Suprapubic skin (tissue), 4 donors: ENCODE results near the gene DNAJC6. TPM values are rescaled to one million over a fixed set of nuclear protein-coding genes. Genes with fewer than 3 reads are reported as not detected.

Source experiments
- DNase-seq, 2 donors: peaks; one replicate each; pipeline ENCODE4 v3.0.0-alpha.2; 2019; ENCODE audit warnings: low spot score in 2 of 2
- H3K27ac ChIP-seq: fragments of 200-600 bp; sonication (generic); one replicate; pipeline ENCODE4 v1.5.1; 2019
- H3K27me3 ChIP-seq: fragments of 200-600 bp; sonication (generic); one replicate; pipeline ENCODE4 v1.5.1; 2019
- H3K36me3 ChIP-seq: fragments of 200-600 bp; sonication (generic); one replicate; pipeline ENCODE4 v1.5.1; 2019
- H3K4me1 ChIP-seq: fragments of 200-600 bp; sonication (generic); one replicate; pipeline ENCODE4 v1.5.1; 2019
- H3K4me3 ChIP-seq: fragments of 200-600 bp; sonication (generic); one replicate; pipeline ENCODE4 v1.5.1; 2019; ENCODE audit warnings: mild to moderate bottlenecking
- H3K9me3 ChIP-seq: fragments of 200-600 bp; sonication (generic); one replicate; pipeline ENCODE4 v1.5.1; 2019
- CTCF ChIP-seq, 2 donors: fragments of 200-600 bp in 1 of 2; fragments of 450-650 bp in 1 of 2; sonication (generic) in 1 of 2; IDR thresholded peaks; one replicate each; pipeline ENCODE4 v1.5.1; 2016 to 2019; ENCODE audit warnings: antibody characterized with exemption in 2 of 2, mild to moderate bottlenecking in 1 of 2, moderate library complexity in 1 of 2
- EP300 ChIP-seq: sonication (generic); formaldehyde crosslinking; IDR thresholded peaks from one replicate; pipeline ENCODE4 v1.6.1; 2017; ENCODE audit warnings: antibody characterized with exemption
- POLR2A ChIP-seq, 2 donors: fragments of 450-650 bp; IDR thresholded peaks; one replicate each; pipeline ENCODE4 v1.6.1; 2017; ENCODE audit warnings: antibody characterized with exemption in 2 of 2, mild to moderate bottlenecking in 2 of 2, moderate library complexity in 2 of 2
- POLR2AphosphoS5 ChIP-seq, 3 donors: sonication (generic); formaldehyde crosslinking; IDR thresholded peaks; one replicate each; pipeline ENCODE4 v1.6.1; 2017; ENCODE audit warnings: antibody characterized with exemption in 3 of 3
- WGBS: methylation state at CpG from one replicate; pipeline ENCODE4 v1.1.5; 2018; 5-methylcytosine and 5-hydroxymethylcytosine counted together
- total RNA-seq, 4 donors: library from RNA; depleted of rRNA; stranded (reverse); fragments of >200 nt; gene quantifications; one replicate each; pipeline ENCODE4 v1.1.0, GENCODE V29; 2016

The DNAJC6 gene
- total RNA-seq, 4 donors from 2014 or later, result 1.7 to 3.8 (median 3.5) TPM

- Histone ChIP-seq H3K27ac (no peak overlapping the region), H3K4me1 (peaks cover 4% of the 10 kb centered on the region), H3K4me3 (no peak overlapping the region), H3K27me3 (no peaks in the 10 kb centered on the region), H3K36me3 (no peaks in the 10 kb centered on the region), H3K9me3 (no peaks in the 10 kb centered on the region)
- DNase-seq, result no peak
- TF ChIP-seq POLR2AphosphoS5 (IDR thresholded peaks at IDR 0.05), result no peak
- no peak for TF ChIP-seq EP300
- no peak for TF ChIP-seq POLR2A (IDR thresholded peaks at IDR 0.05)
- WGBS, result 74% methylated on average over 4 of the region's 4 CpGs
These were observed 105.2 kb downstream of the DNAJC6 start for GRCh38 chr1:65414538-65414937.

- H3K27ac ChIP-seq, result no peak overlapping the region
These were observed 107.4 kb downstream of the DNAJC6 start for GRCh38 chr1:65416767-65417166.

GRCh38 chr1:65417729-65418128, 108.4 kb downstream of the DNAJC6 start:
- 45% methylated on average over 2 of the region's 2 CpGs for WGBS
- Histone ChIP-seq H3K4me3 (no peak overlapping the region), H3K36me3 (no peaks in the 10 kb centered on the region), H3K4me1 (peaks cover 17% of the 10 kb centered on the region), H3K27me3 (no peaks in the 10 kb centered on the region), H3K9me3 (no peaks in the 10 kb centered on the region), H3K27ac (no peak overlapping the region)
- no peak for TF ChIP-seq CTCF (IDR thresholded peaks at IDR 0.05)
- TF ChIP-seq POLR2AphosphoS5 (IDR thresholded peaks at IDR 0.05), result no peak
- TF ChIP-seq EP300, result no peak
- TF ChIP-seq POLR2A (IDR thresholded peaks at IDR 0.05), result no peak
- DNase-seq, result no peak

More at GRCh38 chr1:65416767-65417166, 107.4 kb downstream of the DNAJC6 start:
- TF ChIP-seq CTCF (IDR thresholded peaks at IDR 0.05) (no peak), POLR2A (IDR thresholded peaks at IDR 0.05) (no peak), POLR2AphosphoS5 (IDR thresholded peaks at IDR 0.05) (no peak), EP300 (no peak)
- no peaks in the 10 kb centered on the region for H3K9me3 ChIP-seq
- no peak overlapping the region for H3K4me3 ChIP-seq
- WGBS, result 100% methylated on average over 1 of the region's 1 CpG
- peaks cover 8% of the 10 kb centered on the region for H3K4me1 ChIP-seq
- no peaks in the 10 kb centered on the region for H3K36me3 ChIP-seq
- no peaks in the 10 kb centered on the region for H3K27me3 ChIP-seq
- DNase-seq, result no peak

GRCh38 chr1:65418522-65419185, 109.3 kb downstream of the DNAJC6 start:
- Histone ChIP-seq H3K4me1 (peaks cover 27% of the 10 kb centered on the region), H3K36me3 (no peaks in the 10 kb centered on the region), H3K4me3 (no peak overlapping the region), H3K27me3 (no peaks in the 10 kb centered on the region), H3K27ac (no peak overlapping the region), H3K9me3 (no peaks in the 10 kb centered on the region)
- WGBS, result 91% methylated on average over 4 of the region's 4 CpGs
- no peak for DNase-seq
- TF ChIP-seq POLR2AphosphoS5 (IDR thresholded peaks at IDR 0.05) (no peak), POLR2A (IDR thresholded peaks at IDR 0.05) (no peak), CTCF (IDR thresholded peaks at IDR 0.05) (no peak), EP300 (no peak)

- Histone ChIP-seq H3K27ac (peak overlapping the region; percentile 95), H3K9me3 (no peaks in the 10 kb centered on the region), H3K36me3 (no peaks in the 10 kb centered on the region), H3K27me3 (no peaks in the 10 kb centered on the region), H3K4me1 (peaks cover 34% of the 10 kb centered on the region), H3K4me3 (peak overlapping the region; percentile 68)
- no peak for TF ChIP-seq CTCF (IDR thresholded peaks at IDR 0.05)
- TF ChIP-seq POLR2AphosphoS5 (IDR thresholded peaks at IDR 0.05), result no peak
- DNase-seq, result peak; percentile 98 to 100
- WGBS, result 2% methylated on average over 35 of the region's 52 CpGs
These were observed 110.6 kb downstream of the DNAJC6 start for GRCh38 chr1:65419681-65420589.
